Astrocyte of the cerebellum (primary cell): ENCODE results near the gene RAC2.

Source experiments
- DNase-seq: peaks from one replicate; pipeline ENCODE4 v3.0.0-alpha.2; 2011; ENCODE audit warnings: low read depth
- H3K4me3 ChIP-seq: 2 replicates; pipeline ENCODE4 v1.5.1; 2011; ENCODE audit warnings: mild to moderate bottlenecking, low read depth, low read length, moderate library complexity
- in situ Hi-C: cut with HindIII; loops from 2 replicates; pipeline ENCODE4 v1.10.0; 2017; ENCODE audit warnings: low sequenced_read_pairs
- TF ChIP-seq, protein P1 (sequence below): IDR thresholded peaks from 2 replicates; pipeline ENCODE4 v1.5.1; 2012; ENCODE audit warnings: low read length, low read depth, moderate library complexity, mild to moderate bottlenecking; ENCODE audit errors: missing control alignments

The RAC2 gene

GRCh38 chr22:37241351-37242142, 2.5 kb downstream of the RAC2 start:
- no peak for DNase-seq
- TF ChIP-seq, protein P1, sequence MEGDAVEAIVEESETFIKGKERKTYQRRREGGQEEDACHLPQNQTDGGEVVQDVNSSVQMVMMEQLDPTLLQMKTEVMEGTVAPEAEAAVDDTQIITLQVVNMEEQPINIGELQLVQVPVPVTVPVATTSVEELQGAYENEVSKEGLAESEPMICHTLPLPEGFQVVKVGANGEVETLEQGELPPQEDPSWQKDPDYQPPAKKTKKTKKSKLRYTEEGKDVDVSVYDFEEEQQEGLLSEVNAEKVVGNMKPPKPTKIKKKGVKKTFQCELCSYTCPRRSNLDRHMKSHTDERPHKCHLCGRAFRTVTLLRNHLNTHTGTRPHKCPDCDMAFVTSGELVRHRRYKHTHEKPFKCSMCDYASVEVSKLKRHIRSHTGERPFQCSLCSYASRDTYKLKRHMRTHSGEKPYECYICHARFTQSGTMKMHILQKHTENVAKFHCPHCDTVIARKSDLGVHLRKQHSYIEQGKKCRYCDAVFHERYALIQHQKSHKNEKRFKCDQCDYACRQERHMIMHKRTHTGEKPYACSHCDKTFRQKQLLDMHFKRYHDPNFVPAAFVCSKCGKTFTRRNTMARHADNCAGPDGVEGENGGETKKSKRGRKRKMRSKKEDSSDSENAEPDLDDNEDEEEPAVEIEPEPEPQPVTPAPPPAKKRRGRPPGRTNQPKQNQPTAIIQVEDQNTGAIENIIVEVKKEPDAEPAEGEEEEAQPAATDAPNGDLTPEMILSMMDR, result no peak
- H3K4me3 ChIP-seq, result no peak overlapping the region
- in situ Hi-C loops, result no loop called here

- TF ChIP-seq, protein P1, result no peak
- in situ Hi-C loops, result no loop called here
- no peak overlapping the region for H3K4me3 ChIP-seq
- no peak for DNase-seq
These were observed 3.1 kb downstream of the RAC2 start for GRCh38 chr22:37240941-37241320.

DNA sequence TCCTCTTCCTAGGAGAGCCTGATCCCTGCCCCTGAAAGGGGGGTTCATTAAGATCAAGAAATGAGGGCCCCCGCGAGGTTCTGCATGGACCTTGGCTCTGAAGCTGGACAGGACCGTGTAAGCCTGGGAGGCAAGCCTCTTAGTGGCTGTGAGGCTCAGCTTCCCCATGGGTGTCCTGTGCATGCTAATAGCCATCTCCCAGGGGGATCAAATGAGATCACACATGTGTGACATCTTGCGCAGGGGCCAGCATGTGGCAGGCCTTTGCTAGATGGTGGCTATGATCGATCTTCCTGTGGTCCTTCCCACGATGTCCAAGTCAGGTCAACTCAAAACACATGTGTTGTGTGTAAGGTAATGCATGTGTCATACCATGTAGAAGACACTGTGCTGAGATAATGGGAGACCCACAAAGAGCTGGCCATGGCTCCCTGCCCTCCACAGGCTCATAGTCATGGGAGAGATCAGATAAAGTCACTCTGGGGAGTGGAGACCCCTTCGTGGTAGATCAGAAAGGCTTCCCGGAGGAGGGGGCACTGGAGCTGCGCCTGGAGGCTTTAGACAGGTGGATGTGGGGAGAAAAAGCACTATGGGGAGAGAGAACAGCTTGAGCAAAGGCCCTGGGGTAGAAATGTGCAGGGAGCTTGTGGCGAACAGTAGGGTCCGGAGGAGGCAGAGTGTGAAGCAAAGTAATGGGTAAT, 3.7 kb downstream of the RAC2 start:
- TF ChIP-seq, protein P1, result no peak
- no peak overlapping the region for H3K4me3 ChIP-seq
- no peak for DNase-seq
- in situ Hi-C loops, result no loop called here

- TF ChIP-seq, protein P1, result no peak
- no peak for DNase-seq
- in situ Hi-C loops, result no loop called here
- no peak overlapping the region for H3K4me3 ChIP-seq
These were observed 4.5 kb downstream of the RAC2 start for GRCh38 chr22:37239336-37240239.

DNA sequence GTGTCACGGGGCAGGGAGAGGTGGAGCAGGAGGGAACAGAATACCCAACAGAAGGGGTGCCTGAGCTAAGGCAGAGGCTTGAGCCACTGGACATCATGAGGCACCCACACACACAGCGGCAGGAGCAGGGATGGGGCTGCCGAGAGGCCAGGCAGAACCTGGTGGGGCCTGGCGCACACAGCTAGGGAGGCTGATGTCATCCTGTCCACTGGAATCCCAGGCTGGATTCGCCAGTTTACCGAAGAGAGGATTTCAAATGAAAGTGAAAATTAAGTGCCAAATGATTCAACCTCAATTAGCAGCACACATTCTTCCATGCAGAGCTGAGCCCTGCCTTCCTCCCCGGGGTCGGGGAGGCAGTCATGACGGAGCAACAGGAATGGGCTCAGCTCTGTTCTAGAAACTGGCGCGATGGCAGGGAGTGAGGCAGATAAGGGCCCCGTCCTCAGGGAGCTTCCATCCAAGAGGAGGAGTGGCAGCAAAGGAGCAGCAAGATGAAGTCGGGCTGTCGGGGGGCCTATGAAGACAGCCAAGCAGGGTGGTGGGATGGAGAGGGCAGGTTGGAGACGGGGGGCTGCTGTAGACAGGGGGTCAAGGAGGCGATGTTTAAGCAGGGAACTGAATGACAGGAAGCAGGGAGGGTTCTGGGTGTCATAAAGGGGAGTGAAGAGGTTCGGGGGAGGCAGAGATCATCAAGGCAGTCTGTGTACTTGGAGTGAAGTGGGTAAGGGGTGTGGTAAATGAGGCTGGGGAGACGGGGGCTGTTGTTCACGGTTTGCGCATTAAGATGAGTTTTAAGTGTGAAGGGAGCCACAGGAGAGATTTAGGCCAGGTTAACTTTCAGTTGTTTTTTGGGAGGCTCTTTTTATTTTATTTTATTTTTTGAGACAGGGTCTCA, 6.4 kb downstream of the RAC2 start:
- in situ Hi-C loops, result no loop called here
- TF ChIP-seq, protein P1, result no peak
- H3K4me3 ChIP-seq, result no peak overlapping the region
- DNase-seq, result peak; percentile 32
